ENCODE data around the gene FOXA1.

Gene FOXA1

GRCh38 chr14:37594971-37595808 lies at the start of gene FOXA1, which contains the start of gene TTC6:
FOXA1 (minus strand) TSS chr14:37595249; CDS start chr14:37594972, 277 bp downstream.
TTC6 (plus strand) TSS chr14:37595629; CDS start chr14:37622065, 26,436 bp downstream.
- no peak for DNase-seq

- DNase-seq: no peak
Observed at GRCh38 chr14:37643701-37644100, 48.7 kb upstream of the FOXA1 start.

- no peak for DNase-seq
Observed at GRCh38 chr14:37642125-37642524, 47.1 kb upstream of the FOXA1 start.

- DNase-seq: no peak
Observed at GRCh38 chr14:37641117-37641516, 46.1 kb upstream of the FOXA1 start.

GRCh38 chr14:37638599-37638998 lies 43.5 kb upstream of the FOXA1 start:
- no peak for DNase-seq

- no peak for DNase-seq
Observed at GRCh38 chr14:37637341-37637740, 42.3 kb upstream of the FOXA1 start.

- no peak for DNase-seq
Observed at GRCh38 chr14:37625597-37626595, 30.8 kb upstream of the FOXA1 start.

- no peak for DNase-seq
Observed at GRCh38 chr14:37623971-37624370, 28.9 kb upstream of the FOXA1 start.

- DNase-seq: no peak
Observed at GRCh38 chr14:37623426-37623951, 28.4 kb upstream of the FOXA1 start.

- no peak for DNase-seq
Observed at GRCh38 chr14:37622231-37622923, 27.3 kb upstream of the FOXA1 start.

GRCh38 chr14:37620856-37621255 lies 25.8 kb upstream of the FOXA1 start:
- DNase-seq: no peak

GRCh38 chr14:37618498-37619028 lies 23.5 kb upstream of the FOXA1 start:
- DNase-seq: no peak

GRCh38 chr14:37617864-37618365 lies 22.9 kb upstream of the FOXA1 start:
- DNase-seq: no peak

GRCh38 chr14:37616853-37617252 lies 21.8 kb upstream of the FOXA1 start:
- no peak for DNase-seq

GRCh38 chr14:37615582-37616289 lies 20.7 kb upstream of the FOXA1 start:
- no peak for DNase-seq

- DNase-seq: no peak
Observed at GRCh38 chr14:37610945-37611523, 16.0 kb upstream of the FOXA1 start.

- DNase-seq: no peak
Observed at GRCh38 chr14:37608649-37609048, 13.6 kb upstream of the FOXA1 start.

GRCh38 chr14:37606678-37607077 lies 11.6 kb upstream of the FOXA1 start:
- no peak for DNase-seq

GRCh38 chr14:37603688-37604251 lies 8.7 kb upstream of the FOXA1 start:
- no peak for DNase-seq

- DNase-seq: no peak
Observed at GRCh38 chr14:37602605-37603453, 7.8 kb upstream of the FOXA1 start.

Measured in stimulated activated CD4-positive, alpha-beta T cell treated with anti-CD3 and anti-CD28 coated beads, Interleukin-4, amount 100 ng/mL, for 4 hours (primary cell).